ENCODE results near the gene SHROOM3. TPM values are rescaled to one million over a fixed set of nuclear protein-coding genes. Genes with fewer than 3 reads are reported as not detected.

The SHROOM3 gene
- total RNA-seq, 3 donors from 2014 or later, result 105 to 263 (median 158) TPM

DNA sequence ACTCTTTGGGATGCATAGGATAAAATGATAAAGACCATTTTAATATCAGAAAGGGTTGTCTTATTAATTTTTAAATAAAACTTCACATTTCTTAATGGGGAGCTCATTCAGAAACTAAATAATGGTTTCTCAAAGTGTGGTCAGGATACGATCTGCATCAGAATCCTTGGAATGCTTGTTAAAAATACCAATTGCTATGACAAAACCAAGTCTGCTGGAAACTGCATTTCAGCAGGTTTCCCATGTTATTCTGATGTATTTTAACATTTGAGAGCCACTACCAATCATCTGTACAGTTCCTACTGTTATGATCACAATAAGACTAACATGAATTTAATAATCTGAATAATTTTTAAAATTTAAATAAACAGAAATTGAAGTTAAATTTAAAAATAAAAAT is 347.8 kb downstream of the SHROOM3 start:
- intact Hi-C loops (cut with DNase I, micrococcal nuclease), result no loop called here
- no peaks in the 10 kb centered on the region for H3K4me1 ChIP-seq (ENCODE audit: low read depth)
- no peaks in the 10 kb centered on the region for H3K36me3 ChIP-seq (ENCODE audit: low read depth)
- TF ChIP-seq, protein P1, sequence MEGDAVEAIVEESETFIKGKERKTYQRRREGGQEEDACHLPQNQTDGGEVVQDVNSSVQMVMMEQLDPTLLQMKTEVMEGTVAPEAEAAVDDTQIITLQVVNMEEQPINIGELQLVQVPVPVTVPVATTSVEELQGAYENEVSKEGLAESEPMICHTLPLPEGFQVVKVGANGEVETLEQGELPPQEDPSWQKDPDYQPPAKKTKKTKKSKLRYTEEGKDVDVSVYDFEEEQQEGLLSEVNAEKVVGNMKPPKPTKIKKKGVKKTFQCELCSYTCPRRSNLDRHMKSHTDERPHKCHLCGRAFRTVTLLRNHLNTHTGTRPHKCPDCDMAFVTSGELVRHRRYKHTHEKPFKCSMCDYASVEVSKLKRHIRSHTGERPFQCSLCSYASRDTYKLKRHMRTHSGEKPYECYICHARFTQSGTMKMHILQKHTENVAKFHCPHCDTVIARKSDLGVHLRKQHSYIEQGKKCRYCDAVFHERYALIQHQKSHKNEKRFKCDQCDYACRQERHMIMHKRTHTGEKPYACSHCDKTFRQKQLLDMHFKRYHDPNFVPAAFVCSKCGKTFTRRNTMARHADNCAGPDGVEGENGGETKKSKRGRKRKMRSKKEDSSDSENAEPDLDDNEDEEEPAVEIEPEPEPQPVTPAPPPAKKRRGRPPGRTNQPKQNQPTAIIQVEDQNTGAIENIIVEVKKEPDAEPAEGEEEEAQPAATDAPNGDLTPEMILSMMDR (IDR thresholded peaks at IDR 0.05), result no peak
- DNase-seq, result no peak
- no peak overlapping the region for H3K4me3 ChIP-seq
- no peaks in the 10 kb centered on the region for H3K9me3 ChIP-seq
- ATAC-seq, result no peak

- Histone ChIP-seq H3K4me3 (no peak overlapping the region), H3K9me3 (no peaks in the 10 kb centered on the region), H3K4me1 (ENCODE audit: low read depth) (no peaks in the 10 kb centered on the region), H3K36me3 (ENCODE audit: low read depth) (no peaks in the 10 kb centered on the region)
- ATAC-seq (peak; percentile 12), DNase-seq (no peak)
- intact Hi-C loops (cut with DNase I, micrococcal nuclease), result no loop called here
- TF ChIP-seq, protein P1 (IDR thresholded peaks at IDR 0.05), result no peak
Measured at GRCh38 chr4:76783836-76784235, 348.8 kb downstream of the SHROOM3 start.

DNA sequence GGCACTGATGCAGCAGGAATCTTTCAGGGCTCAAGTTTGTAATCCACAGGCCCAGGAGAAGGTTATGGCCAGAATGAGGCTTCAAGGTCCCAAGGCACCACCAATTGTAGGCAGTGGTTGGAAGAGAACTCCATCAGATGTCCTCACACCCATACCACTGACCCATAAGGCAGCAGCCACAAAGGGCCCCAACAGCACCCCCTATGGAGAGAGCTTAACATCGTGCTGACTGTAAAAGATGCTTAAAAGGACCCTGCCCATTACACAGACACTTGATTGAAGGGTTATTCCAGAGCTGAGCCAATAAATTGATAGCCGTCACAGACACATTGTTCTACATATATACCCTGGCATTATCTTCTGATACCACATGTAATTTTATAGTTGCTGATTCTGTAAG is 349.2 kb downstream of the SHROOM3 start:
- Histone ChIP-seq H3K4me1 (ENCODE audit: low read depth) (no peaks in the 10 kb centered on the region), H3K36me3 (ENCODE audit: low read depth) (no peaks in the 10 kb centered on the region), H3K4me3 (no peak overlapping the region), H3K9me3 (no peaks in the 10 kb centered on the region)
- ATAC-seq, result peak; percentile 48
- peak in 1 of 3 donors; percentile 34 for DNase-seq
- intact Hi-C loops (cut with DNase I, micrococcal nuclease), result no loop called here
- TF ChIP-seq, protein P1 (IDR thresholded peaks at IDR 0.05), result no peak

DNA sequence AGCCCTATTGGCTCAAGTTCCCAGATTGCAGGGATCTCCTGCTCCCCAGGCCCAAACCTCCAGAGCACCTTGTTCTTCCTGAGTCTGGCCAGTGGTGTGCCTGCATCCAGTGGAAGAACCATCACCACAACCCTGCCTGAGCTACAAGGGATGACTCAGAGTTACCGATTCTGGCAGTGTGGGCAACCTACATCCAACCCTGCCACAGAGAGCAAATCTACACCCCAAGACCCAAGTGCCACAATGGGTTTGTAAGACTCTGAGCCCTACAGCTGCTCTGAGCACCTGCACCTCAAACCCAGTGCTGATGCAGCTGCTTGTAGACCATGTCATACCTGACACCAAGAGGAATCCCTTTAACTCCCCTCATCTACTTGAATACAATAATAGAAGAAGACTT is 352.9 kb downstream of the SHROOM3 start:
- TF ChIP-seq, protein P1 (IDR thresholded peaks at IDR 0.05), result no peak
- Histone ChIP-seq H3K4me3 (no peak overlapping the region), H3K9me3 (no peaks in the 10 kb centered on the region), H3K4me1 (ENCODE audit: low read depth) (no peaks in the 10 kb centered on the region), H3K36me3 (ENCODE audit: low read depth) (no peaks in the 10 kb centered on the region)
- DNase-seq, result no peak
- peak; percentile 14 for ATAC-seq
- intact Hi-C loops (cut with DNase I, micrococcal nuclease), result no loop called here

DNA sequence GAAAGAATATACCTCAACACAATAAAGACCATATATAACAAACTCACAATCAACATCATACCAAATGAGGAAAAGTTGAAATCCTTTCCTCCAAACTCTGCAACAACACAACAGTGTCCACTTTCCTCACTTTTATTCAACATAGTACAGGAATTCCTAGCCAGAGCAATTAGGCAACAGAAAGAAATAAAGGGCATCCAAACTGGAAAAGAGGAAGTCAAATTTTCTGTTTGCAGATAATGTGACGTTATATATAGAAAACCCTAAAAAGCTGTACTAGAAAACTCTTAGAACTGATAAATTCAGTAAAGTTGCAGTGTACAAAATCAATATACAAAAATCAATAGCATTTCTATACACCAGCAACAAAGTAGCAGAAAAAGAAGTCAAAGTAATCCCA is 355.3 kb downstream of the SHROOM3 start:
- intact Hi-C loops (cut with DNase I, micrococcal nuclease), result no loop called here
- no peak overlapping the region for H3K4me3 ChIP-seq
- H3K36me3 ChIP-seq (ENCODE audit: low read depth), result no peaks in the 10 kb centered on the region
- no peaks in the 10 kb centered on the region for H3K4me1 ChIP-seq (ENCODE audit: low read depth)
- TF ChIP-seq, protein P1 (IDR thresholded peaks at IDR 0.05), result no peak
- H3K9me3 ChIP-seq, result no peaks in the 10 kb centered on the region
- DNase-seq, result no peak
- no peak for ATAC-seq

GRCh38 chr4:76791479-76791878 is 356.4 kb downstream of the SHROOM3 start:
- intact Hi-C loops (cut with DNase I, micrococcal nuclease), result no loop called here
- H3K4me1 ChIP-seq (ENCODE audit: low read depth), result no peaks in the 10 kb centered on the region
- TF ChIP-seq, protein P1 (IDR thresholded peaks at IDR 0.05), result no peak

More at GRCh38 chr4:76791479-76791878, 356.4 kb downstream of the SHROOM3 start:
- no peaks in the 10 kb centered on the region for H3K9me3 ChIP-seq
- no peaks in the 10 kb centered on the region for H3K36me3 ChIP-seq (ENCODE audit: low read depth)
- no peak overlapping the region for H3K4me3 ChIP-seq
- DNase-seq (no peak), ATAC-seq (no peak)

Data from mucosa of descending colon (tissue), 3 donors.